DND-41 (cell line): ENCODE results near the gene KAT6B.
A peak's percentile ranks its signal among the peaks of the same experiment; 100 is the strongest.

Experiments used
- ATAC-seq: fragments of 200-7000 bp; cut with Tn5 transposase; 3 replicates; pipeline ENCODE4 v1.9.1; 2021; ENCODE audit warnings: low read depth; ENCODE audit not compliant: insufficient read depth
- DNase-seq: peaks from one replicate; pipeline ENCODE4 v3.0.0-alpha.2; 2020
- H2AFZ ChIP-seq: 2 replicates; pipeline ENCODE4 v1.6.0; 2012; ENCODE audit warnings: low read depth, low read length
- H3K27ac ChIP-seq: 2 replicates; pipeline ENCODE4 v1.5.1; 2012; ENCODE audit warnings: low read length, inconsistent platforms
- H3K27me3 ChIP-seq: fragments of 200-600 bp; sonication (generic); 2 replicates; pipeline ENCODE4 v1.6.0; 2012; ENCODE audit warnings: low read length, mild to moderate bottlenecking, inconsistent platforms; ENCODE audit not compliant: insufficient read depth, poor library complexity
- H3K36me3 ChIP-seq: 2 replicates; pipeline ENCODE4 v1.5.1; 2012; ENCODE audit warnings: low read length, inconsistent platforms; ENCODE audit not compliant: insufficient read depth
- H3K4me1 ChIP-seq: 2 replicates; pipeline ENCODE4 v1.5.1; 2012; ENCODE audit warnings: mild to moderate bottlenecking, low read length; ENCODE audit not compliant: insufficient read depth
- H3K4me2 ChIP-seq: 2 replicates; pipeline ENCODE4 v1.6.0; 2012; ENCODE audit warnings: mild to moderate bottlenecking, moderate library complexity, low read length, inconsistent platforms; ENCODE audit not compliant: insufficient read depth
- H3K4me3 ChIP-seq, 2 experiments: fragments of 200-600 bp in 1 of 2; shearing (Covaris generic) in 1 of 2; 2 replicates each; pipeline ENCODE4 v1.5.1; 2012 to 2016; ENCODE audit warnings: inconsistent platforms in 2 of 2, low read length in 2 of 2, mild to moderate bottlenecking in 2 of 2, low read depth in 1 of 2, moderate library complexity in 1 of 2
- H3K79me2 ChIP-seq: 2 replicates; pipeline ENCODE4 v1.6.0; 2012; ENCODE audit warnings: low read length, inconsistent platforms; ENCODE audit not compliant: insufficient read depth
- H3K9ac ChIP-seq: 2 replicates; pipeline ENCODE4 v1.6.0; 2012; ENCODE audit warnings: low read depth, mild to moderate bottlenecking, inconsistent platforms, low read length, moderate library complexity
- H3K9me3 ChIP-seq: 2 replicates; pipeline ENCODE4 v1.5.1; 2012; ENCODE audit warnings: low read length, moderate library complexity, mild to moderate bottlenecking, inconsistent platforms; ENCODE audit not compliant: insufficient read depth, severe bottlenecking
- H4K20me1 ChIP-seq: 2 replicates; pipeline ENCODE4 v1.6.0; 2012; ENCODE audit warnings: low read length; ENCODE audit not compliant: insufficient read depth
- CTCF ChIP-seq: IDR thresholded peaks from 2 replicates; pipeline ENCODE4 v1.5.1; 2012; ENCODE audit warnings: borderline replicate concordance, low read length, moderate library complexity, mild to moderate bottlenecking; ENCODE audit not compliant: poor library complexity, severe bottlenecking; ENCODE audit errors: extremely low read depth
- EZH2 ChIP-seq: IDR thresholded peaks from 3 replicates; pipeline ENCODE4 v1.6.1; 2012; ENCODE audit warnings: borderline replicate concordance, low read depth, mild to moderate bottlenecking, moderate library complexity, low read length, inconsistent platforms; ENCODE audit not compliant: severe bottlenecking

KAT6B gene

GRCh38 chr10:74825371-74826141, 844 bp upstream of the KAT6B start:
- DNase-seq (peak; percentile 72), ATAC-seq (peak; percentile 12)
- Histone ChIP-seq H3K9ac (peak overlapping the region; percentile 89), H3K27ac (peak overlapping the region; percentile 84), H2AFZ (peak overlapping the region; percentile 88), H3K4me1 (peaks cover 25% of the 10 kb centered on the region), H3K27me3 (no peaks in the 10 kb centered on the region), H3K79me2 (peaks cover 28% of the 10 kb centered on the region), H3K4me2 (peak overlapping the region; percentile 89), H4K20me1 (peaks cover 7% of the 10 kb centered on the region), H3K9me3 (no peaks in the 10 kb centered on the region), H3K36me3 (no peaks in the 10 kb centered on the region), H3K4me3 (peak overlapping the region; percentile 75 to 87)
- no peak for TF ChIP-seq CTCF
- no peak for TF ChIP-seq EZH2

- no peaks in the 10 kb centered on the region for H3K27me3 ChIP-seq
- H3K79me2 ChIP-seq, result peaks cover 42% of the 10 kb centered on the region
- no peaks in the 10 kb centered on the region for H3K36me3 ChIP-seq
- TF ChIP-seq CTCF (no peak), EZH2 (no peak)
- H4K20me1 ChIP-seq, result peaks cover 7% of the 10 kb centered on the region
- H3K9me3 ChIP-seq, result no peaks in the 10 kb centered on the region
- H2AFZ ChIP-seq, result peak overlapping the region; percentile 56
- peak overlapping the region; percentile 84 for H3K4me2 ChIP-seq
- peak overlapping the region; percentile 59 for H3K27ac ChIP-seq
- peaks cover 25% of the 10 kb centered on the region for H3K4me1 ChIP-seq
- H3K9ac ChIP-seq, result peak overlapping the region; percentile 55
- peak overlapping the region; percentile 30 to 84; a peak in 3 of 4 replicates for H3K4me3 ChIP-seq
- DNase-seq (no peak), ATAC-seq (no peak)
Measured at GRCh38 chr10:74827045-74827441, 643 bp downstream of the KAT6B start.

GRCh38 chr10:74827694-74828093, 1.3 kb downstream of the KAT6B start:
- peaks cover 7% of the 10 kb centered on the region for H4K20me1 ChIP-seq
- H3K79me2 ChIP-seq, result peaks cover 44% of the 10 kb centered on the region
- H3K9me3 ChIP-seq, result no peaks in the 10 kb centered on the region
- H3K4me2 ChIP-seq, result peak overlapping the region; percentile 84
- H3K4me3 ChIP-seq, result peak overlapping the region in 1 of 2 experiments; percentile 84; a peak in 3 of 4 replicates
- H3K36me3 ChIP-seq, result no peaks in the 10 kb centered on the region
- no peak overlapping the region for H2AFZ ChIP-seq
- no peak overlapping the region; the same call in 1 of the 2 replicates for H3K27ac ChIP-seq
- peaks cover 25% of the 10 kb centered on the region for H3K4me1 ChIP-seq
- DNase-seq (no peak), ATAC-seq (no peak)
- TF ChIP-seq EZH2 (no peak), CTCF (no peak)
- H3K27me3 ChIP-seq, result no peaks in the 10 kb centered on the region
- peak overlapping the region; percentile 55; the same call in 1 of the 2 replicates for H3K9ac ChIP-seq

GRCh38 chr10:74828946-74829345, 2.5 kb downstream of the KAT6B start:
- TF ChIP-seq CTCF (no peak), EZH2 (no peak)
- DNase-seq (no peak), ATAC-seq (no peak)
- no peak overlapping the region for H3K27ac ChIP-seq
- no peak overlapping the region for H3K4me2 ChIP-seq
- no peak overlapping the region for H2AFZ ChIP-seq
- H3K4me3 ChIP-seq, result no peak overlapping the region
- peaks cover 7% of the 10 kb centered on the region for H4K20me1 ChIP-seq
- peaks cover 52% of the 10 kb centered on the region for H3K79me2 ChIP-seq
- H3K9ac ChIP-seq, result no peak overlapping the region
- H3K27me3 ChIP-seq, result no peaks in the 10 kb centered on the region
- peaks cover 24% of the 10 kb centered on the region for H3K4me1 ChIP-seq
- H3K9me3 ChIP-seq, result no peaks in the 10 kb centered on the region
- H3K36me3 ChIP-seq, result no peaks in the 10 kb centered on the region
